Neuronal stem cell (in vitro differentiated cells): Measurements from ENCODE around the gene ITGB6. TPM values are rescaled to one million over a fixed set of nuclear protein-coding genes. Genes with fewer than 3 reads are reported as not detected.
A peak's percentile ranks its signal among the peaks of the same experiment; 100 is the strongest.

Source experiments
- DNase-seq: peaks from one replicate; pipeline ENCODE4 v3.0.0-alpha.2; 2013; ENCODE audit warnings: low spot score
- H2AFZ ChIP-seq: one replicate; pipeline ENCODE4 v1.6.1; 2013; ENCODE audit warnings: mild to moderate bottlenecking, low read length, inconsistent platforms
- H2AK5ac ChIP-seq: 2 replicates; pipeline ENCODE4 v1.6.1; 2013; ENCODE audit warnings: low read depth, mild to moderate bottlenecking, inconsistent platforms, low read length, moderate library complexity, mixed read lengths
- H2BK120ac ChIP-seq: 2 replicates; pipeline ENCODE4 v1.6.1; 2013; ENCODE audit warnings: low read depth, mild to moderate bottlenecking, inconsistent platforms, low read length, moderate library complexity, mixed read lengths
- H2BK12ac ChIP-seq: one replicate; pipeline ENCODE4 v1.6.1; 2013; ENCODE audit warnings: low read length, inconsistent platforms
- H2BK15ac ChIP-seq: 2 replicates; pipeline ENCODE4 v1.6.1; 2013; ENCODE audit warnings: mild to moderate bottlenecking, low read length, inconsistent platforms, mixed read lengths
- H2BK5ac ChIP-seq: one replicate; pipeline ENCODE4 v1.6.1; 2013; ENCODE audit warnings: inconsistent platforms, mild to moderate bottlenecking, low read length, moderate library complexity
- H3K14ac ChIP-seq: one replicate; pipeline ENCODE4 v1.6.1; 2013; ENCODE audit warnings: low read length, inconsistent platforms
- H3K18ac ChIP-seq: 2 replicates; pipeline ENCODE4 v1.6.1; 2013; ENCODE audit warnings: low read length, inconsistent platforms
- H3K23ac ChIP-seq: 2 replicates; pipeline ENCODE4 v1.6.1; 2013; ENCODE audit warnings: low read depth, mild to moderate bottlenecking, mixed read lengths, low read length, inconsistent platforms; ENCODE audit not compliant: poor library complexity
- H3K27ac ChIP-seq: replicated peaks from 3 replicates; pipeline ENCODE4 v1.5.1; 2013; ENCODE audit warnings: low read length, inconsistent platforms
- H3K27me3 ChIP-seq, 3 experiments: 2 replicates each; pipeline ENCODE4 v1.6.1; 2013; ENCODE audit warnings: low read length in 3 of 3, mild to moderate bottlenecking in 2 of 3, inconsistent platforms in 1 of 3, low read depth in 1 of 3, mixed read lengths in 1 of 3, moderate library complexity in 1 of 3; ENCODE audit not compliant: control insufficient read depth in 3 of 3, insufficient read depth in 3 of 3
- H3K36me3 ChIP-seq, 2 donors: replicated peaks in 1 of 2; 2 replicates each; pipeline ENCODE4 v1.6.1; 2013; ENCODE audit warnings: low read length in 2 of 2; ENCODE audit not compliant: control insufficient read depth in 2 of 2, insufficient read depth in 2 of 2
- H3K4ac ChIP-seq: 2 replicates; pipeline ENCODE4 v1.6.1; 2013; ENCODE audit warnings: inconsistent platforms, mild to moderate bottlenecking, low read length, moderate library complexity
- H3K4me1 ChIP-seq, 2 donors: 1 replicate in 1 of 2; 2 replicates in 1 of 2; pipeline ENCODE4 v1.6.1; 2013; ENCODE audit warnings: low read length in 2 of 2, low read depth in 1 of 2; ENCODE audit not compliant: control insufficient read depth in 2 of 2, insufficient read depth in 1 of 2
- H3K4me2 ChIP-seq: one replicate; pipeline ENCODE4 v1.6.1; 2013; ENCODE audit warnings: mild to moderate bottlenecking, low read length, inconsistent platforms; ENCODE audit not compliant: insufficient read depth, poor library complexity, severe bottlenecking
- H3K4me3 ChIP-seq, 2 donors: 2 replicates each; pipeline ENCODE4 v1.5.1; 2013; ENCODE audit warnings: low read length in 2 of 2, mild to moderate bottlenecking in 2 of 2, inconsistent platforms in 1 of 2, moderate library complexity in 1 of 2
- H3K79me1 ChIP-seq: one replicate; pipeline ENCODE4 v1.6.1; 2013; ENCODE audit warnings: low read depth, mild to moderate bottlenecking, inconsistent platforms, low read length, moderate library complexity
- H3K9ac ChIP-seq: one replicate; pipeline ENCODE4 v1.6.1; 2013; ENCODE audit warnings: mild to moderate bottlenecking, low read depth, low read length, inconsistent platforms; ENCODE audit not compliant: poor library complexity
- H3K9me3 ChIP-seq, 2 donors: replicated peaks in 1 of 2; 2 replicates each; pipeline versions ENCODE3 to v1.6.1; 2013; ENCODE audit warnings: low read length in 2 of 2, mild to moderate bottlenecking in 2 of 2, inconsistent platforms in 1 of 2, low read depth in 1 of 2, mixed read lengths in 1 of 2, moderate library complexity in 1 of 2; ENCODE audit not compliant: control insufficient read depth in 2 of 2, insufficient read depth in 1 of 2
- H4K8ac ChIP-seq: one replicate; pipeline ENCODE4 v1.6.1; 2013; ENCODE audit warnings: low read depth, mild to moderate bottlenecking, inconsistent platforms, low read length, moderate library complexity
- H4K91ac ChIP-seq: one replicate; pipeline ENCODE4 v1.6.1; 2013; ENCODE audit warnings: low read length, low read depth, mild to moderate bottlenecking, inconsistent platforms; ENCODE audit not compliant: poor library complexity
- WGBS, 2 donors: extraction: QIAGEN DNeasy Blood & Tissue Kit; methylation state at CpG; one replicate each; pipeline ENCODE4 v1.1.7; 2013; ENCODE audit warnings: missing lambda C conversion rate in 2 of 2, mixed read lengths in 1 of 2; ENCODE audit not compliant: insufficient read length in 2 of 2, insufficient replicate concordance in 1 of 2; ENCODE audit errors: extremely low coverage in 2 of 2; 5-methylcytosine and 5-hydroxymethylcytosine counted together
- polyA plus RNA-seq, 2 experiments: library from polyadenylated mRNA; stranded (reverse); fragments of 200-250 nt; gene quantifications; one replicate each; pipeline ENCODE4 v1.2.3, GENCODE V29; 2013

ITGB6 gene, protein sequence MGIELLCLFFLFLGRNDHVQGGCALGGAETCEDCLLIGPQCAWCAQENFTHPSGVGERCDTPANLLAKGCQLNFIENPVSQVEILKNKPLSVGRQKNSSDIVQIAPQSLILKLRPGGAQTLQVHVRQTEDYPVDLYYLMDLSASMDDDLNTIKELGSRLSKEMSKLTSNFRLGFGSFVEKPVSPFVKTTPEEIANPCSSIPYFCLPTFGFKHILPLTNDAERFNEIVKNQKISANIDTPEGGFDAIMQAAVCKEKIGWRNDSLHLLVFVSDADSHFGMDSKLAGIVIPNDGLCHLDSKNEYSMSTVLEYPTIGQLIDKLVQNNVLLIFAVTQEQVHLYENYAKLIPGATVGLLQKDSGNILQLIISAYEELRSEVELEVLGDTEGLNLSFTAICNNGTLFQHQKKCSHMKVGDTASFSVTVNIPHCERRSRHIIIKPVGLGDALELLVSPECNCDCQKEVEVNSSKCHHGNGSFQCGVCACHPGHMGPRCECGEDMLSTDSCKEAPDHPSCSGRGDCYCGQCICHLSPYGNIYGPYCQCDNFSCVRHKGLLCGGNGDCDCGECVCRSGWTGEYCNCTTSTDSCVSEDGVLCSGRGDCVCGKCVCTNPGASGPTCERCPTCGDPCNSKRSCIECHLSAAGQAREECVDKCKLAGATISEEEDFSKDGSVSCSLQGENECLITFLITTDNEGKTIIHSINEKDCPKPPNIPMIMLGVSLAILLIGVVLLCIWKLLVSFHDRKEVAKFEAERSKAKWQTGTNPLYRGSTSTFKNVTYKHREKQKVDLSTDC
- polyA plus RNA-seq (2013, experiment 1 of 2): not detected
- not detected for polyA plus RNA-seq (2013, experiment 2 of 2)

DNA sequence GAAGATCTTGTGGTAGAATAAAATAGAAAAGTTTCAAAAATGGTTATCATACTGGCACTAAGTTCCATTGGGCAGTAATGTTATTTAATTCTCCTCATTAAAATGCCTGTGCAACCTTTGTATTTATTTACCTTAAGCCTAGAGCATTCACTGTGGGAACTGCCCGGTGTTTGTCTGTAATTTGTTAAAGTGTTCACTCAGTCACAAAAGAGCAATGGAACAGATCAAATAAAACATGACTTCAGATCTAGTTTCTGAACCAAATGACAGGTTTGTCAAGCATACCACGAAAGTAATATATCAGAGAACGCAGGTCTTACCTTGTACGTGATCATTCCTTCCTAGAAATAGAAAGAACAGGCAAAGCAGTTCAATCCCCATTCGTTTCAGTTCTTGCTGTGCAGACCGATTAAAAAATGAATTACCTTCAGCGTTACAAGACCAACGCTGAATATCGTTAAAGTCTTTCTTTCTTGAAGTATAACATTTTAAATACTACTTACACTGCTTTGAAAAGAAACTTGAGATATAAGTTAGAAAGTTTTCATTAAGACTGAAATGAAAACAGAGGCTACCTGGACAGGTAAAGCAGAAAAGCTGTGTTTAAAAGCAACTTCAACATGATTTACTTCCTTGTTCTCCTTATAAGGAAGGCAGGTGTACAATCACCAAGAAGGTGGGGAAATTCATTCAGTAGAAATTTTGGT is at the start of gene ITGB6:
Gene ITGB6, minus strand, starts transcription at position 590 of the 707 bp plus-strand sequence. Its CDS starts 209 bp downstream, at position 381.
- Histone ChIP-seq H3K4ac (no peak within 1 kb of the TSS), H2AK5ac (no peak within 1 kb of the TSS), H3K36me3 (no peaks in the 10 kb centered on the region), H2BK5ac (no peak within 1 kb of the TSS), H3K9me3 (no peaks in the 10 kb centered on the region), H3K4me3 (no peak within 1 kb of the TSS), H3K4me1 (no peaks in the 10 kb centered on the region), H2BK15ac (no peak within 1 kb of the TSS), H3K27ac (no peak within 1 kb of the TSS), H4K8ac (no peak within 1 kb of the TSS), H3K23ac (no peak within 1 kb of the TSS), H3K9ac (no peak within 1 kb of the TSS), H3K18ac (no peak within 1 kb of the TSS), H2BK12ac (no peak within 1 kb of the TSS), H4K91ac (no peak within 1 kb of the TSS), H2AFZ (no peak within 1 kb of the TSS), H3K27me3 (peaks cover 0 to 13% (median 0%) of the 10 kb centered on the region in 3 experiments), H3K4me2 (no peak within 1 kb of the TSS), H3K79me1 (no peaks in the 10 kb centered on the region), H3K14ac (no peak within 1 kb of the TSS), H2BK120ac (no peak within 1 kb of the TSS)
- no CpG with 5 or more reads among the region's 9 CpGs for WGBS, 2 donors
- DNase-seq: no peak

DNA sequence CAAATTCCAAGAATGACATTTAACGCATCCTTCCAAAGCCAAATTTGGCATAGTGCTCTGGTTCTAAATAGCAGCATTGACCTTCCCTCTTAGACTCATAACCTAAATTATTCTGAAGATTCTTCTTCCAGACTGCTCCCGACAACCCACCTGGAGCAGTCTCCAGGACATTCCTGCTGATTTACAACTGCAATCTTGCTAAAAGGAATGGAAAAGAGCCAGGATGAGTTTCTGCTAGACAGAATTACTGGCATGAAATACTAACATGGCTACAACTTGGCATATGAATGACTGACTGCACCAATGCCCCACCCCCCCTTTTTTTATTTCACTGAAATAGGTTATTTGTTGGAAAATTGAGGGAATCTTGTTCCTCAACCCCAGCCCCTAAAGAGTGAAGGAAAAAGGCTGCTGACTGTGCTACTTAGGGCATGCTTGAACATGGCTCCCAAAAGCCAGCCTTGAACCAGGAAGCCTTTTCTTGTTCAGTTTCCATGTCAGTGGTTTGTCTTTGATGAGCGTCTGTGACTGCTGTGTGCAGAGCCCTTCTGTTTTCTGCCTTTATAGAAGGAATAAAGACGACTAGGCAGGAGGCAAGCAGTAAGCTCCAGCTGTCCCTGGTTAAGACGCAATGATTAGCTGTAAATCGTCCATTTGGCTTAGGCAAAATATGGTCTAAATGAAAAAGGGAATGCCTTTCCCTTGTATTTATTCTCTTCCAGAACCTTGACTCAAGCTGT is 47.4 kb upstream of the ITGB6 start:
- no peak overlapping the region for H4K91ac ChIP-seq
- no peak overlapping the region for H2BK15ac ChIP-seq
- peaks cover 0 to 2% of the 10 kb centered on the region in 2 donors for H3K4me1 ChIP-seq
- H3K14ac ChIP-seq: no peak overlapping the region
- H3K79me1 ChIP-seq: no peaks in the 10 kb centered on the region
- no peak overlapping the region for H2AK5ac ChIP-seq
- H3K27ac ChIP-seq: no peak overlapping the region
- DNase-seq: no peak
- H2BK5ac ChIP-seq: no peak overlapping the region
- H2BK12ac ChIP-seq: no peak overlapping the region
- H2AFZ ChIP-seq: peak overlapping the region; percentile 52
- H3K36me3 ChIP-seq: no peaks in the 10 kb centered on the region
- WGBS, 2 donors: no CpG with 5 or more reads among the region's 6 CpGs
- no peak overlapping the region for H3K4me2 ChIP-seq
- no peak overlapping the region for H4K8ac ChIP-seq
- no peaks in the 10 kb centered on the region for H3K27me3 ChIP-seq
- no peak overlapping the region for H3K4me3 ChIP-seq
- no peak overlapping the region for H3K18ac ChIP-seq
- no peaks in the 10 kb centered on the region for H3K9me3 ChIP-seq
- H2BK120ac ChIP-seq: no peak overlapping the region
- no peak overlapping the region for H3K4ac ChIP-seq
- no peak overlapping the region for H3K23ac ChIP-seq
- no peak overlapping the region for H3K9ac ChIP-seq

DNA sequence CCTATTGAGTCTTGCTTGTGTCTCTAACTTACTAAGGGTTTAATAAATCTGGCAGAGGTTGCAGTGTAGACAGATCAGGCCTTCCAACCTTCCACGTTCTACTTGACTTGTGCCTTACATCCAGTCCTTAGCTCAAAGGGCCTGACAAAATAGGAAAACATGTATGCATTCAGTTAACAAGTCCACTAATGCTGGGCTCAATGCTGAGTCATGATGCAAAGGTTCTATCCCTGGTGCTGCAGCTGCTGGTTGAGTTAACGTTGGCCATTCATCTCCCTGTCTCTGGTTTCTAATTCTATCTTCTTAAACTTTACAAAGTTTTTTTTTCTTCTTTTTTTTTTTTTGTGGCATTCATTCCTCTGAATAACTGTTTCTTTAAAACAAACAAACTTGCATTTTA is 46.3 kb upstream of the ITGB6 start:
- Histone ChIP-seq H3K79me1 (no peaks in the 10 kb centered on the region), H2BK15ac (no peak overlapping the region), H2AK5ac (no peak overlapping the region), H3K23ac (no peak overlapping the region), H2BK5ac (no peak overlapping the region), H3K9me3 (no peaks in the 10 kb centered on the region), H3K18ac (no peak overlapping the region), H2BK12ac (no peak overlapping the region), H3K36me3 (no peaks in the 10 kb centered on the region), H4K8ac (no peak overlapping the region), H3K4me2 (no peak overlapping the region), H2BK120ac (no peak overlapping the region), H3K14ac (no peak overlapping the region), H3K27ac (no peak overlapping the region), H3K4me3 (no peak overlapping the region), H3K9ac (no peak overlapping the region), H3K27me3 (no peaks in the 10 kb centered on the region), H3K4me1 (peaks cover 0 to 2% of the 10 kb centered on the region in 2 donors), H3K4ac (no peak overlapping the region), H4K91ac (no peak overlapping the region), H2AFZ (no peak overlapping the region)
- WGBS, 2 donors: no CpG with 5 or more reads among the region's 2 CpGs
- no peak for DNase-seq
